H1 (cell line): Measurements from ENCODE around the gene BCL2. TPM values are rescaled to one million over a fixed set of nuclear protein-coding genes. Genes with fewer than 3 reads are reported as not detected.

Source experiments
- ASH2L ChIP-seq: fragments of 200-600, 300-600 bp; sonication (generic); IDR thresholded peaks from one replicate; pipeline ENCODE4 v1.7.1; 2017; ENCODE audit warnings: low read length
- GABPA ChIP-seq: IDR thresholded peaks from 2 replicates; pipeline ENCODE4 v1.6.1; 2011; ENCODE audit warnings: mild to moderate bottlenecking, low read length, moderate library complexity, borderline replicate concordance; ENCODE audit not compliant: insufficient read depth
- NRF1 ChIP-seq: IDR thresholded peaks from 2 replicates; pipeline ENCODE4 v1.6.1; 2011; ENCODE audit warnings: mild to moderate bottlenecking, low read depth, low read length, improper control_type of control experiment
- polyA plus RNA-seq, 7 experiments: library from polyadenylated mRNA; depleted of rRNA in 3 of 7; stranded (reverse) in 5 of 7; unstranded in 2 of 7; fragments of >200 nt in 5 of 7; fragments of 200-250 nt in 2 of 7; gene quantifications; 1 replicate in 5 of 7; 2 replicates in 1 of 7; 4 replicates in 1 of 7; pipeline versions ENCODE4 v1.2.1 to v1.2.3, GENCODE V29; 2011 to 2013; ENCODE audit warnings: missing spikeins in 2 of 7, mixed read lengths in 2 of 7
- total RNA-seq: library from RNA; stranded (reverse); fragmentation: NEBNext Ultra II Directional; extraction: Animal tissue kit (Norgen Biotek cat#: 25700); gene quantifications from 2 replicates; pipeline ENCODE4 v1.2.1, GENCODE V29; 2021
- TF ChIP-seq, protein P1 (sequence below): IDR thresholded peaks from 2 replicates; pipeline ENCODE4 v1.6.1; 2011; ENCODE audit warnings: low read length, improper control_type of control experiment

Gene BCL2
- total and polyA plus RNA-seq, 2 of the 8 experiments (the other 6 are each of a cell fraction or from before 2014, with no cell fraction given): 0.59 to 4.5 TPM

DNA sequence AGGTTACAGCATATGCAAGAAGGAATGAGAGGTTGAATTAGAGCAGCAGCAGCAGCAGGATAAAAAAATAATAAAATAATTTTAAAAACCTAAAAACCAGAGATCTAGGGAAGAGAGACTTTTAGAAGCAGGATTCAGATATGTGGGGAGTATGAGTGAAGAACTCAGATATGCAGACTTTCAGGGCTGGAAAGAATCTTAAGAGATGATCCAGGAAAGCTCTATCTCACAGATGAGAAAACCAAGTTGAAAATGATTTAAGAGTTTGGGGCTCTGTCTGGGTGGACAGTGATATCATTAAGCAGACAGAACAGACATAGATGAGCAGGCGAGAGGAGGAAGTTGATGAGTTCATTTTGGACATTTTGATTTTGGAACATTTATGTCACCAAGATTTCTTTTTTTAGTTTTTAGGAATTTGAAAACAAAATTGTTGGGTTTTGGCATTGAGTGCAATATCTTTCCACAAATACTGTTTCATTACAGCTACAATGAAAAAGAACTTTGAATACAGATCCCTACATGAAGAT, 31.8 kb downstream of the BCL2 start (continued):
- TF ChIP-seq, protein P1, sequence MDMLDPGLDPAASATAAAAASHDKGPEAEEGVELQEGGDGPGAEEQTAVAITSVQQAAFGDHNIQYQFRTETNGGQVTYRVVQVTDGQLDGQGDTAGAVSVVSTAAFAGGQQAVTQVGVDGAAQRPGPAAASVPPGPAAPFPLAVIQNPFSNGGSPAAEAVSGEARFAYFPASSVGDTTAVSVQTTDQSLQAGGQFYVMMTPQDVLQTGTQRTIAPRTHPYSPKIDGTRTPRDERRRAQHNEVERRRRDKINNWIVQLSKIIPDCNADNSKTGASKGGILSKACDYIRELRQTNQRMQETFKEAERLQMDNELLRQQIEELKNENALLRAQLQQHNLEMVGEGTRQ: no peak
- no peak for TF ChIP-seq GABPA
- TF ChIP-seq NRF1: no peak
- TF ChIP-seq ASH2L: no peak
